Left kidney (tissue), 2 donors: ENCODE data around the gene KCNJ2. TPM values are rescaled to one million over a fixed set of nuclear protein-coding genes. Genes with fewer than 3 reads are reported as not detected.

Experiments used
- DNase-seq: peaks from one replicate; pipeline ENCODE4 v3.0.0-alpha.2; 2013
- polyA plus RNA-seq: library from polyadenylated mRNA; unstranded; fragments of 120-200 nt; gene quantifications from one replicate; pipeline ENCODE4 v1.2.1, GENCODE V29; 2013; ENCODE audit not compliant: insufficient read length

Gene KCNJ2
- polyA plus RNA-seq, 1 donor = 1.9 TPM

DNA sequence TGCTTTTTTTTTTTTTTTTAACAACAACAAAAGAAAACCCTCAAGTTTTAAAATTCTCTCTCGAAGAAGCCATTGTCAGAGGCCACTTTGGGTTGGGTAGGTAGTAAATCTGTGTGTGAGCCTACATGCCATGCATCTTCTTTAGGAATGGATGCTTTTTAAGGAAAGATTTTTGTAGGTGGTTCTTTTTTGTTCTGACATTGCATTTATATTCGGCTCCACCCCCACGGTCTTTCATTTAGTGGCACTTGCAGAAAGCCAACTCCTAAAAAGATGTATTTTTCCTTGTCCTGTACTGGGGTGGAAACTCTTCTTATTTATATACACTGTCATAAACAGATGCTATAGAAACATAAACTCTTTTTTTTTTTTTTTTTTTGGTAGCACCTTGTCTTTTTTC, 35.1 kb downstream of the KCNJ2 start:
- DNase-seq = no peak

DNA sequence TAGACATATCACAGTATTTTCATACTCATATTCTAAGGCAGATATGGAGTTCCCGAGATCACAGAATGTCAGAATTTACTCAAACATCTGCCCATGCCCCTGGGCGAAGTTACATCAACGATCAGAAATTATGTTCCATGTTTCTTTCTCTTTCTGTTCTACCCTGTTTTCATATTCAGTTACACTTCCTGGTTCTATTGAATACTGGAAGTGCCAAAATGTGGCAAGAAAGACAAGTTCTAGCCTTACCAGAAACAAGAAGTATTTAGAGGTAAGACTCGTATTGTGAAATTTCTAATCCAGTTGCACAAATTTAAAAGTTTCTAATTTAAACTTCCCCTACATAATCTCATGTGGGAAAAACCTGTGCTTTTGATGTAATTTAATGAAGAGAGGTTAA, 36.1 kb downstream of the KCNJ2 start:
- DNase-seq = no peak

GRCh38 chr17:70206361-70207010, 37.2 kb downstream of the KCNJ2 start:
- DNase-seq = no peak

DNA sequence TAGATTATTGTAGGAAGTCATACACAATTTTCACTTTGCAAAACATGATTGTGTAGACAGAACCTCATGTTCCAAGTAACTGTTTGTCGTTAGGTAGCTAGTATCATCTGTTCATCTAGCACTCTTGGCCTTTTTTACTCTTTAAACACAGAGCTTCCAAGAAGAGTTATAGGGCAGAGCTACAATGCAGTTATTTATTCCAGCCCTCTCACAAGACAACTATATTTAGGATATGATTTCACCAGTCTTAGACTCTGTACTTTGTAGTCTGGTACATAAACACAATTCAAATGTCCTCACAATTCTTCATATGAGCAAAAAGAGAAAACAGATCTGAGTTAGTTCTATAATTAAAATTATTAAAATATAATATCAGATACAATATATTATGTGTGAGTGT, 37.9 kb downstream of the KCNJ2 start:
- no peak for DNase-seq

DNA sequence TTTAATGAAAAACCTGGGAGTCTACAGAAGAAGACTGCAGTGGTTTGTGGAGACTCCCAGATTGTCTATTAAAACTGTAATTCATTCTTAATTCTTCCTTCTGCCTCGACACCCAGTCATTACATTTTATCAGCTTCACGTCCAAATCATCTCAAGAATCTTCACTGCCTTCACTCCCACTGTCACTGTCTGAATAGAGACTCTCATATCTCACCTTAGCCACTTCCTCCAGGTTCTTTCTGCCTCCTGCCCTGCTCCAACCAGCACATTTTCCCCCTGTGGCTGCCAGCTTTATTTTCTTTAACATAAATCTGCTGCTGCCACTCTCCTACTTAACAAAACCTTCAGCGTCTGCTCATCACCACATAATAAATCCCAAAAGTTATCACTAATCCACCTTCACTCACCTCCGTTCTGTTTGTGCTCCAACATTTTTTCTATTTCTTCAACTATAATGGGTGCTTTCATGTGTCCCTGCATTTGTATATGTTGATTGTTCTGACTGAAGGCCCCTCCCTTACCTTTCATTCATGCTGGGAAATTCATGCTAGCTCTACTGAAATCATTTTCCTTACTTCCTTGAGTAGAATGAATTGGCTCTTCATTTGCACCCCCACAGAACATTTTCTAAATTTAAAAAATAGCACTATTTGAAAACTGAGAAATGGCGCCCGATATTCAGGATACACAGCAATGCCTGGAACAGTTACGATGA, 38.9 kb downstream of the KCNJ2 start:
- DNase-seq = no peak

DNA sequence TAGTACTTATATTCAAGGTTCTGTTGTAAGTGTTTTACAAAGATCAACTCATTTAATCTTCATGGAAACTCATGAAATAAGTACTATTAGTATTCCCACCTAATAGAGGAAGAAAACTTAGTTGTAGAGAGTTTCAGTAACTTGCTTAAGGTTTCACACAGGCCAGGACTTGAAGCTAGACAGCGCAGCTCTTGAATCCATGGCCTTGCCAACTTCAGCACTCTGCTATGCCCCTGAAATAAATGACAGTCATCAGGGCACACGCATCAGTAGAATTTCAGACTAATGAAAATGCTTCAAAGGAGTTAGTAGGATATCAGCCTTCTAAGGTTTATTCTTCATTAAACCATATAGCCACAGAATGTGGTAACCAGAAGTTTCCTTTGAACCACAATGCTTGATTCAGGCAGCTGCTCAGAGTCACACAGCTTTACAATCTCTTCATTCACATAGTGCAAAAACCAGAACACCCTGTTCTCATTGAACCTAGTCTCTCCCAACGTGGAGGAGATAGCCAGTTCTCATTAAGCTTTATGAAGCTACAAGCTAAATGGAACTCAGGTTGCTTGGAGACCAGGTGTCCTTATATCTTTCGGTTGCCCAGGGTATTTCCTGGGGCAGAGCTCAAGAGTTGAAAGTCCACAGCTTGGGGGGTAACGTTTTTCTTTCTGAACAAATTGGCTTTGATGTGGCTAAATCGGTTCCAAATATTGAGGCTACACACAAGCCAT, 39.7 kb downstream of the KCNJ2 start:
- DNase-seq = no peak

DNA sequence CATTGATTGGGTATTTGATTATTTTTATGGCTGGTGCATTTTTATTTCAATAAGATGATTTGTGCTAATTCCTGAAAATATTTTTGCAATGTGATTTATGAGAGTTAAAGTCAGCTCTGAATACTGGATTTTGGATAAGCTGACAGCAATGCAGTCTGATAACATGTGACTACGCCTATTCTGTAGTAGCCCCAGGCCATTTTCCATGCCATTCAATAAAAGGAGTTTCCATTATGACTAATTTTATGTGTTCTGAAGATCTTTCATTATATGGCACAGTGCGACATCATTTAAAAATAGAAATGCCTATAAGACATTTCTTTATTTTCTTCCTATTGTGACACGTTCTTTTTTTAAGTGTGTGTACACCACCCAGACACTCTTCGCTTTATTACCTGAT, 46.3 kb downstream of the KCNJ2 start:
- no peak for DNase-seq

- no peak for DNase-seq
Observed at GRCh38 chr17:70217571-70217970, 48.2 kb downstream of the KCNJ2 start.

GRCh38 chr17:70225276-70225675, 55.9 kb downstream of the KCNJ2 start:
- DNase-seq = no peak

Other genes starting within 250 kb of the KCNJ2 start
- 180 TPM for gene KCNJ16, start 94.3 kb upstream of the KCNJ2 start, polyA plus RNA-seq